ENCODE results near the gene PDE1A. TPM values are rescaled to one million over a fixed set of nuclear protein-coding genes. Genes with fewer than 3 reads are reported as not detected.

The PDE1A gene
- total RNA-seq, 1 experiment from 2014 or later = 0.11 TPM

DNA sequence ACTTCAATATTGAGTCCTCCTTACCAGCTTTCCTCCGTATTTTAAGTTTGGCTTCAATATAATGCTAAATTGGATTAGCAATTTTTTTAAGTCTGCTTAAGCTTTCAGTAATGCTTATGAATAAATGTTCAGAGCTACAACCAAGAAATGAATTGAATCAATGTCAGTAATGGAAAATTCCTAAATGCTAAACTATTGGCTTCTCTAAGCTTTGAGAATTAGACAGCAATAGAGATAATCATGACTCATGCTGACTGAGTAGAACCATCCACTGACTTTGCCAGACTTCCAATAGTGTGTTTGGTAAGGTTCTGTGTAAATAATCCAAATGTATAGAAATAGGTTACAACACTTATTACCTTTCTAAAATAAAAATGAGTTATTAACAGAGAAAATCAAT, 8.9 kb upstream of the PDE1A start:
- H3K4me3 ChIP-seq = no peak overlapping the region
- ChIA-PET CTCF (no interaction called here), POLR2A (ENCODE audit: unreplicated experiment) (no interaction called here)
- H3K79me2 ChIP-seq (ENCODE audit: low read depth) = no peaks in the 10 kb centered on the region
- H3K4me1 ChIP-seq (replicated peaks; ENCODE audit: insufficient read depth) = no peaks in the 10 kb centered on the region
- no peak for DNase-seq
- H3K27me3 ChIP-seq (ENCODE audit: insufficient read depth, low read depth) = no peaks in the 10 kb centered on the region
- no peak for TF ChIP-seq EZH2 (IDR thresholded peaks at IDR 0.05; ENCODE audit: low read depth)
- TF ChIP-seq, protein P1, sequence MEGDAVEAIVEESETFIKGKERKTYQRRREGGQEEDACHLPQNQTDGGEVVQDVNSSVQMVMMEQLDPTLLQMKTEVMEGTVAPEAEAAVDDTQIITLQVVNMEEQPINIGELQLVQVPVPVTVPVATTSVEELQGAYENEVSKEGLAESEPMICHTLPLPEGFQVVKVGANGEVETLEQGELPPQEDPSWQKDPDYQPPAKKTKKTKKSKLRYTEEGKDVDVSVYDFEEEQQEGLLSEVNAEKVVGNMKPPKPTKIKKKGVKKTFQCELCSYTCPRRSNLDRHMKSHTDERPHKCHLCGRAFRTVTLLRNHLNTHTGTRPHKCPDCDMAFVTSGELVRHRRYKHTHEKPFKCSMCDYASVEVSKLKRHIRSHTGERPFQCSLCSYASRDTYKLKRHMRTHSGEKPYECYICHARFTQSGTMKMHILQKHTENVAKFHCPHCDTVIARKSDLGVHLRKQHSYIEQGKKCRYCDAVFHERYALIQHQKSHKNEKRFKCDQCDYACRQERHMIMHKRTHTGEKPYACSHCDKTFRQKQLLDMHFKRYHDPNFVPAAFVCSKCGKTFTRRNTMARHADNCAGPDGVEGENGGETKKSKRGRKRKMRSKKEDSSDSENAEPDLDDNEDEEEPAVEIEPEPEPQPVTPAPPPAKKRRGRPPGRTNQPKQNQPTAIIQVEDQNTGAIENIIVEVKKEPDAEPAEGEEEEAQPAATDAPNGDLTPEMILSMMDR (conservative IDR thresholded peaks at IDR 0.05) = no peak
- no peaks in the 10 kb centered on the region for H3K9me3 ChIP-seq (ENCODE audit: insufficient read depth, low read depth)
- no peaks in the 10 kb centered on the region for H3K9me2 ChIP-seq (ENCODE audit: insufficient read depth)
- H3F3A ChIP-seq (ENCODE audit: insufficient read depth, low read depth) = no peaks in the 10 kb centered on the region
- BruUV-seq (replicated peaks) = no TSS peak
- no peak overlapping the region for H3K27ac ChIP-seq
- intact Hi-C loops (cut with micrococcal nuclease; ENCODE audit: unreplicated experiment) = no loop called here
- no peaks in the 10 kb centered on the region; the same call in 1 of the 2 replicates for H4K20me1 ChIP-seq (ENCODE audit: insufficient read depth)
- no peak overlapping the region for H2AFZ ChIP-seq
- no peak overlapping the region for H3K4me2 ChIP-seq
- no peaks in the 10 kb centered on the region for H3K36me3 ChIP-seq (ENCODE audit: low read depth)

DNA sequence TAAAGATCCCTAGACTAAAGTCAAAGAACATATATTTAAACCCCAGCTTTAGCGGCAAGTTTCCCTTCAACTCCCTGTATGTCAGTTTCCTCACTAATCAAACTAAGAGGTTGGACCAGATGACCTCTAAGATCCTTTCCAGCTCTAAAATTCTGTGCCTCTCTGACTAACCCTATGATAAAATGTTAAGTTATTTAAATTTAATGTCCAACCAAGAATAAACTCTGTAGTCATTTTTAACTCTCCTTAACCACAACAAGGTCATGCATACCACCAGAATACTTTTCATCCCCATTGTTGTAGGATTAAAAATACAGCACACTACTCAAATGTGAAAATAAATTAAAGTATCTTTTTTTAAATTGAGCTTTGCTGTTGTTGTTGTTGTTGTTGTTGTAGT, 5.2 kb upstream of the PDE1A start:
- CTCF ChIA-PET = no interaction called here
- Histone ChIP-seq H3K4me3 (no peak overlapping the region), H3K27ac (no peak overlapping the region), H3K9me2 (ENCODE audit: insufficient read depth) (no peaks in the 10 kb centered on the region; the same call in 1 of the 2 replicates), H2AFZ (0 out of 2 replicates have a peak overlapping the region, but pooled peaks have one; percentile 4), H3F3A (ENCODE audit: insufficient read depth, low read depth) (no peaks in the 10 kb centered on the region), H3K36me3 (ENCODE audit: low read depth) (no peaks in the 10 kb centered on the region), H3K79me2 (ENCODE audit: low read depth) (no peaks in the 10 kb centered on the region), H3K9me3 (ENCODE audit: insufficient read depth, low read depth) (no peaks in the 10 kb centered on the region), H4K20me1 (ENCODE audit: insufficient read depth) (no peaks in the 10 kb centered on the region; the same call in 1 of the 2 replicates), H3K27me3 (ENCODE audit: insufficient read depth, low read depth) (no peaks in the 10 kb centered on the region), H3K4me2 (no peak overlapping the region), H3K4me1 (replicated peaks; ENCODE audit: insufficient read depth) (no peaks in the 10 kb centered on the region)
- TF ChIP-seq, protein P1 (conservative IDR thresholded peaks at IDR 0.05) = no peak
- no peak for TF ChIP-seq EZH2 (IDR thresholded peaks at IDR 0.05; ENCODE audit: low read depth)
- POLR2A ChIA-PET (ENCODE audit: unreplicated experiment) = no interaction called here
- intact Hi-C loops (cut with micrococcal nuclease; ENCODE audit: unreplicated experiment) = no loop called here
- no peak for DNase-seq
- no TSS peak for BruUV-seq (replicated peaks)

DNA sequence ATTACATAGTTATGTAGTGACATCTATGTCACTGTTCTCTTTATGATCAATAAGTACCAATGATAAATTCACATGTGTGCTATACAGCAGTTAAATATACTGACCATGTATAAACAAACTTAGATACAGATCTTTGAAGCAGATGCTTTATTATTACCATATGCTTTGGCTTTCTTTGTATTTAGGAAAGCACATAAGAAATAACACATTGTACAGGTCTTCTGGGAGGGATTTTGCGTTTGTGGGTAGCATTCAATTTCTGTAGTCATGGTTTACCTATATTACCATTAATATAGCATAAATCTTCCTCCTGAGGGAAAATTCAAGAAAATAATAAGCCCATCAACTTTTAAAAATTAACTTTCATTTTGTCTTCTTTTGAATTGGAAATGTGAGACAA, 1.6 kb upstream of the PDE1A start:
- Histone ChIP-seq H3K27me3 (ENCODE audit: insufficient read depth, low read depth) (no peaks in the 10 kb centered on the region), H3F3A (ENCODE audit: insufficient read depth, low read depth) (no peaks in the 10 kb centered on the region), H3K4me3 (no peak overlapping the region), H3K27ac (no peak overlapping the region), H2AFZ (no peak overlapping the region), H3K79me2 (ENCODE audit: low read depth) (no peaks in the 10 kb centered on the region), H3K4me1 (replicated peaks; ENCODE audit: insufficient read depth) (no peaks in the 10 kb centered on the region), H3K36me3 (ENCODE audit: low read depth) (no peaks in the 10 kb centered on the region), H3K9me2 (ENCODE audit: insufficient read depth) (no peaks in the 10 kb centered on the region; the same call in 1 of the 2 replicates), H3K4me2 (no peak overlapping the region), H4K20me1 (ENCODE audit: insufficient read depth) (no peaks in the 10 kb centered on the region; the same call in 1 of the 2 replicates), H3K9me3 (ENCODE audit: insufficient read depth, low read depth) (no peaks in the 10 kb centered on the region)
- TF ChIP-seq EZH2 (IDR thresholded peaks at IDR 0.05; ENCODE audit: low read depth) = no peak
- no TSS peak for BruUV-seq (replicated peaks)
- intact Hi-C loops (cut with micrococcal nuclease; ENCODE audit: unreplicated experiment) = no loop called here
- DNase-seq = no peak
- ChIA-PET POLR2A (ENCODE audit: unreplicated experiment) (no interaction called here), CTCF (interaction anchor here (0.6 kb wide), 1 partner anchor 250 kb away, joined by 3 read pairs; no protein-coding TSS in a partner anchor)
